Neural cell (in vitro differentiated cells): ENCODE data around the gene C1orf198.

ENCODE experiments used
- CTCF ChIP-seq: fragments of 450-650 bp; IDR thresholded peaks from 2 replicates; pipeline ENCODE4 v1.5.1; 2014; ENCODE audit warnings: antibody characterized with exemption, mild to moderate bottlenecking, moderate library complexity; ENCODE audit not compliant: poor library complexity, severe bottlenecking
- MXI1 ChIP-seq: fragments of 450-650 bp; conservative IDR thresholded peaks from 2 replicates; pipeline ENCODE4 v1.6.1; 2014; ENCODE audit warnings: antibody characterized with exemption, mild to moderate bottlenecking; ENCODE audit not compliant: poor library complexity, severe bottlenecking
- POLR2AphosphoS5 ChIP-seq: IDR thresholded peaks from 2 replicates; pipeline ENCODE4 v1.6.1; 2012
- TF ChIP-seq, protein P1 (sequence below): IDR thresholded peaks from 2 replicates; pipeline ENCODE4 v1.6.1; 2012; ENCODE audit warnings: borderline replicate concordance

GRCh38 chr1:230858236-230858820 lies 10.0 kb downstream of the C1orf198 start:
- TF ChIP-seq CTCF (no peak), POLR2AphosphoS5 (no peak), MXI1 (no peak)
- TF ChIP-seq, protein P1, sequence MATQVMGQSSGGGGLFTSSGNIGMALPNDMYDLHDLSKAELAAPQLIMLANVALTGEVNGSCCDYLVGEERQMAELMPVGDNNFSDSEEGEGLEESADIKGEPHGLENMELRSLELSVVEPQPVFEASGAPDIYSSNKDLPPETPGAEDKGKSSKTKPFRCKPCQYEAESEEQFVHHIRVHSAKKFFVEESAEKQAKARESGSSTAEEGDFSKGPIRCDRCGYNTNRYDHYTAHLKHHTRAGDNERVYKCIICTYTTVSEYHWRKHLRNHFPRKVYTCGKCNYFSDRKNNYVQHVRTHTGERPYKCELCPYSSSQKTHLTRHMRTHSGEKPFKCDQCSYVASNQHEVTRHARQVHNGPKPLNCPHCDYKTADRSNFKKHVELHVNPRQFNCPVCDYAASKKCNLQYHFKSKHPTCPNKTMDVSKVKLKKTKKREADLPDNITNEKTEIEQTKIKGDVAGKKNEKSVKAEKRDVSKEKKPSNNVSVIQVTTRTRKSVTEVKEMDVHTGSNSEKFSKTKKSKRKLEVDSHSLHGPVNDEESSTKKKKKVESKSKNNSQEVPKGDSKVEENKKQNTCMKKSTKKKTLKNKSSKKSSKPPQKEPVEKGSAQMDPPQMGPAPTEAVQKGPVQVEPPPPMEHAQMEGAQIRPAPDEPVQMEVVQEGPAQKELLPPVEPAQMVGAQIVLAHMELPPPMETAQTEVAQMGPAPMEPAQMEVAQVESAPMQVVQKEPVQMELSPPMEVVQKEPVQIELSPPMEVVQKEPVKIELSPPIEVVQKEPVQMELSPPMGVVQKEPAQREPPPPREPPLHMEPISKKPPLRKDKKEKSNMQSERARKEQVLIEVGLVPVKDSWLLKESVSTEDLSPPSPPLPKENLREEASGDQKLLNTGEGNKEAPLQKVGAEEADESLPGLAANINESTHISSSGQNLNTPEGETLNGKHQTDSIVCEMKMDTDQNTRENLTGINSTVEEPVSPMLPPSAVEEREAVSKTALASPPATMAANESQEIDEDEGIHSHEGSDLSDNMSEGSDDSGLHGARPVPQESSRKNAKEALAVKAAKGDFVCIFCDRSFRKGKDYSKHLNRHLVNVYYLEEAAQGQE: no peak
